Neural crest cell (in vitro differentiated cells): ENCODE data around the gene BAK1. TPM values are rescaled to one million over a fixed set of nuclear protein-coding genes. Genes with fewer than 3 reads are reported as not detected.

Source experiments
- DNase-seq: peaks from one replicate; pipeline ENCODE4 v3.0.0; 2021; ENCODE audit warnings: low read depth, mixed read lengths, low spot score
- H3K27ac Mint-ChIP-seq: one replicate; pipeline ENCODE4 v1.8.0; 2021; ENCODE audit warnings: mild to moderate bottlenecking, mixed read lengths; ENCODE audit not compliant: unreplicated experiment
- H3K27me3 Mint-ChIP-seq: 2 replicates; pipeline ENCODE4 v1.8.0; 2021; ENCODE audit warnings: low read depth, mild to moderate bottlenecking, mixed read lengths
- H3K36me3 Mint-ChIP-seq: 2 replicates; pipeline ENCODE4 v1.8.0; 2021; ENCODE audit warnings: low read depth, mild to moderate bottlenecking, mixed read lengths
- H3K4me1 Mint-ChIP-seq: 2 replicates; pipeline ENCODE4 v1.8.0; 2021; ENCODE audit warnings: mixed read lengths
- H3K4me3 Mint-ChIP-seq: one replicate; pipeline ENCODE4 v1.8.0; 2021; ENCODE audit warnings: mild to moderate bottlenecking, mixed read lengths
- H3K9me3 Mint-ChIP-seq: 2 replicates; pipeline ENCODE4 v1.8.0; 2021; ENCODE audit warnings: mixed read lengths
- long read RNA-seq: library from polyadenylated mRNA; unstranded; transcript quantifications from one replicate; pipeline ENCODE4 v2.0.0, GENCODE V29; 2020
- total RNA-seq: library from RNA; stranded (reverse); gene quantifications from 2 replicates; pipeline ENCODE4 v1.2.1, GENCODE V29; 2021
- TF ChIP-seq, protein P1 (sequence below): fragments of 200-600 bp; sonication (generic); conservative IDR thresholded peaks from 2 replicates; pipeline ENCODE4 v1.5.0; 2021; ENCODE audit warnings: antibody characterized with exemption, mild to moderate bottlenecking

The BAK1 gene
- total RNA-seq = 29.9 and 32.9 TPM in 2 replicates
- long read RNA-seq, transcript BAK1-202 (6 exons, 2,136 nt) = major isoform, 29 of 31 reads
- long read RNA-seq, partial matches to known transcripts = 2 of 31 reads
- long read RNA-seq, other reads (novel, unspliced or antisense) = 0 of 31 reads

DNA sequence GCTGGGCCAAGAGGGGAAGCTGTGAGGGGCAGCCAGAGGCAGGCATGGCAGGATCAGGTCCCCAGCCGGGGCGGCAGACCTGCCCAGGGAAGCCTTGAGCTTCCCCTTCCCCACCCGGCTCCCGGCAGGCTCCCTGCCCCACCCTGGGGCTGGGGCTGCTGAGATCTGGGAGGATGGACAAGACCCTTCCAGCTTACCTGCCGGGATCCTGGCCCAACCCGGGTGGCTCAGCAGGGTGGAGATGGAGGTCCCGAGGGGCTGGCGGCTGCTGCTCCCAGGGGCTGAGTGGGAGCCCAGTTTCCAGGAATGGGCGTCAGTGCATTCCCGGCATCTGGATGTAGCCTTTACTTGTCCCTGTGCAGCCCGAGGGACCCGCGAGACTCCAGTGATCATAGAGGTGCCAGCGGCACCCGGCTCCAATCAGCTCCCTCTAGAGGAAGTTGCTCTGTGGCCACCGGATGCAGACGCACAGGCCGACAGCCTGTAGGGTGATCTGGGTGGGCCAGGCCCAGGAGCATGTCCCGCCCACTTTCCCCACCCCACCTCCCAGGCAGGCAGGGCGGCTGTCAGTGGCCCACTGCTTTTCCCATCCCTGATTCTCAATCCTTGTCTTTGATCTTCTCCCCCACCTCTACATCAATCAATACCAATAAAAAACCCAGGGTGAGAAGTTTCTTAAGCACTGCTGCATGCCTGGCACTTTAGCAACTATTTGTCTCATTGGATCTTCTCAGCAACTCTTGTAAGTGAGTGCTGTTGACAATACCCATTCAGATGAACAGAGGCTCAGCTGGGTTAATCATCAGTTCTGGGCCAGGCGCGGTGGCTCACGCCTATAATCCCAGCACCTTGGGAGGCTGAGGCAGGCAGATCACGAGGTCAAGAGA is at the start of gene BAK1:
Gene BAK1, minus strand, starts transcription at position 449 of the 887 bp plus-strand sequence. CDS start 2,672 bp downstream, outside the sequence.
- Mint-ChIP-seq H3K36me3 (no peaks in the 10 kb centered on the region), H3K27me3 (no peaks in the 10 kb centered on the region), H3K4me3 (peak within 1 kb of the TSS; percentile 90), H3K4me1 (peaks cover 10% of the 10 kb centered on the region), H3K9me3 (no peaks in the 10 kb centered on the region), H3K27ac (no peak within 1 kb of the TSS)
- TF ChIP-seq, protein P1, sequence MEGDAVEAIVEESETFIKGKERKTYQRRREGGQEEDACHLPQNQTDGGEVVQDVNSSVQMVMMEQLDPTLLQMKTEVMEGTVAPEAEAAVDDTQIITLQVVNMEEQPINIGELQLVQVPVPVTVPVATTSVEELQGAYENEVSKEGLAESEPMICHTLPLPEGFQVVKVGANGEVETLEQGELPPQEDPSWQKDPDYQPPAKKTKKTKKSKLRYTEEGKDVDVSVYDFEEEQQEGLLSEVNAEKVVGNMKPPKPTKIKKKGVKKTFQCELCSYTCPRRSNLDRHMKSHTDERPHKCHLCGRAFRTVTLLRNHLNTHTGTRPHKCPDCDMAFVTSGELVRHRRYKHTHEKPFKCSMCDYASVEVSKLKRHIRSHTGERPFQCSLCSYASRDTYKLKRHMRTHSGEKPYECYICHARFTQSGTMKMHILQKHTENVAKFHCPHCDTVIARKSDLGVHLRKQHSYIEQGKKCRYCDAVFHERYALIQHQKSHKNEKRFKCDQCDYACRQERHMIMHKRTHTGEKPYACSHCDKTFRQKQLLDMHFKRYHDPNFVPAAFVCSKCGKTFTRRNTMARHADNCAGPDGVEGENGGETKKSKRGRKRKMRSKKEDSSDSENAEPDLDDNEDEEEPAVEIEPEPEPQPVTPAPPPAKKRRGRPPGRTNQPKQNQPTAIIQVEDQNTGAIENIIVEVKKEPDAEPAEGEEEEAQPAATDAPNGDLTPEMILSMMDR = peak; percentile 65
- peak; percentile 75 for DNase-seq

DNA sequence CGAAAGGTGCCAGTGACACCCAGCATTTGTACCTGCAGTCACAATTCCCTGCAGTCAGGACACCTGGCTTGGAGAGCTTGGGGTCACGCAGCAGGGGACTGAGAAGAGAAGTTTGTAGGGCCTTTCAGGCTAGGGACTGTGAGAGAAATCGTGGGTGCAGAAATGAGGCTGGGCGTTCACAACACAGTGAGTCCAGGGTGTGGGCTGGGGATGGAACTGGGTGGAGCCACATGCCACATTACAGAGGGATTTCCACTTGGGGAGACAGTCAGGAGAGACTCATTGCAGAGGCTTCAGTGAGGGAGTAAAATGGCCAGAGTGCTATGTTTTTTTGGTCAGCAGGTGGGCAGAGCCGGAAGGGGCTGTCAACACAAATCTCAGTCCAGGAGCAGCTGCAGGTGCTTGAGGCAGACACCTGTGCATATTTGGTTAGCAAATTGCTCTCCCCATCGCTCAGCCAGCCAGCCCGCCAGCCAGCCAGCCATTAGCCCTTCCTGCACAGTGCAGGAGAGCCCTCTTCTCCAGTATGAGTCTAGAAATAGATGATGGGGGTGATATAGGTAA is 48.4 kb upstream of the BAK1 start:
- H3K36me3 Mint-ChIP-seq = no peaks in the 10 kb centered on the region
- H3K9me3 Mint-ChIP-seq = no peaks in the 10 kb centered on the region
- H3K27ac Mint-ChIP-seq = peak overlapping the region; percentile 71
- peaks cover 17% of the 10 kb centered on the region for H3K4me1 Mint-ChIP-seq
- peaks cover 25% of the 10 kb centered on the region for H3K27me3 Mint-ChIP-seq
- DNase-seq = no peak
- TF ChIP-seq, protein P1 = no peak
- no peak overlapping the region for H3K4me3 Mint-ChIP-seq

DNA sequence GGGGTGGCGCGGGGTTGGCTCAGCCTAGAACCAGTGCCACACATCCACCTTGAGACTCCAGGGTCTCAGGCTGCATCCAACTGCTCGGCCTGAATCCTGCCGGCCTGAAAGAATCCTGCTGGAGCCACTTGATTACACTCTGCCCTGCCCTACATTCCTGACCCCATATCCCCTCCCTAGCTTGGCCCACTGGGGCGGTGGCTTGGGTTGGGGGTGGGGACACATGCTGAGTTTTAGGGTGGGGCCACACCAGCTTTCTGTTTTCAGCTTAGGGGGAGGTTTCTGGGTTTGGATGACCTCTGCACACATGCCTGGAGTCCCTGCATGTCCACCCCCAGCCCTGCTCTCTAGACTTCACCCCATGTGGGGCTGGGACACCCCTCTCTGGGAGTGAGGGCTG is 47.8 kb upstream of the BAK1 start:
- no peak overlapping the region for H3K27ac Mint-ChIP-seq

DNA sequence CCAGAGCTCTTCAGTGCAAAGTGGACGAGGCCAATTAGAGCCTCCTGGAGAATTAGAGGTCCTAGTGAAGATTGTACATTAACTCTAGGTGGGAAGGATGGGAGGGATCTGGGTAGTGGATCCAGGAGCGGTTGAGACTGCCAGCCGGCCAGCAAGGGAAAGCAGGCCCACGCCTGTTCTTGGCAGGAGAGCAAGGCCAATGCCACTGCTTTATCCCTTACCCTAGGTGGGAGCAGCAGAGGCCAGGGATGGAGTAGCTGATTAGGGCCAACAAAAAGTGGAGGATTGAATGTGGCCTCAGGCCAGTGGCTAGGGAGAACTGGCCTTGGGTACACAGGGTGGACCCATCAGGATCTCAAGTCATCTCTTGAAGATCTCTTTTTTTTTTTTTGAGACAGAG is 44.8 kb upstream of the BAK1 start:
- no peaks in the 10 kb centered on the region for H3K36me3 Mint-ChIP-seq
- H3K9me3 Mint-ChIP-seq = no peaks in the 10 kb centered on the region
- DNase-seq = no peak
- TF ChIP-seq, protein P1 = no peak
- H3K27me3 Mint-ChIP-seq = peaks cover 44% of the 10 kb centered on the region
- peak overlapping the region; percentile 9 for H3K27ac Mint-ChIP-seq
- H3K4me1 Mint-ChIP-seq = peaks cover 21% of the 10 kb centered on the region
- H3K4me3 Mint-ChIP-seq = peak overlapping the region; percentile 84

More for the DNA sequence above, 47.8 kb upstream of the BAK1 start:
- H3K4me1 Mint-ChIP-seq = peaks cover 17% of the 10 kb centered on the region
- no peak for DNase-seq
- H3K36me3 Mint-ChIP-seq = no peaks in the 10 kb centered on the region
- H3K9me3 Mint-ChIP-seq = no peaks in the 10 kb centered on the region
- TF ChIP-seq, protein P1 = no peak
- H3K4me3 Mint-ChIP-seq = no peak overlapping the region
- peaks cover 28% of the 10 kb centered on the region for H3K27me3 Mint-ChIP-seq

DNA sequence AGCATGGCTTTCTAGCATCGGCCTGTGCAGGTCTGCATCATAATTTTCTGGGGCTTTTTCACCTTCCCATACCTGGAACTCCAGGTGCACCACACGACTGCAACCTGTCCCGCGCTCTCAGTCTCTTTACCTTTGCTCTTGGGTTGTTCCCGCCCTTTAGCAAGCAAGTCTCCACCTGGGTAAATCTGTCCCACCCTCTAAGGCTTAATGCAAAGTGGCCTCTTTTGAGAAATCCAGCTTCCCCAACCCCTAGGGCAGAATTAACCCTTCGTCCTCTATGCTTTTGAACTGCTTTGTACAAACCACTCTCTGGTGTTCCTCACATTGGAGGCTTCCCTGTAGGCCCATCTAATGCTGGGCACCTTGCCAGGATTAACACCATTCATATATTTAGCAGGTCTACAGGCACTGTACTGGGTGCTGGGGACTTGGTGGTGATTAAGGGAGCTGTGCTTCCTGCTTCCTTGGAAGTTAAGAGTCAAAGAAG is 43.9 kb upstream of the BAK1 start:
- peaks cover 53% of the 10 kb centered on the region for H3K27me3 Mint-ChIP-seq
- TF ChIP-seq, protein P1 = no peak
- peak overlapping the region; percentile 84 for H3K4me3 Mint-ChIP-seq
- H3K4me1 Mint-ChIP-seq = peaks cover 29% of the 10 kb centered on the region
- DNase-seq = no peak
- H3K36me3 Mint-ChIP-seq = no peaks in the 10 kb centered on the region
- no peaks in the 10 kb centered on the region for H3K9me3 Mint-ChIP-seq
- no peak overlapping the region for H3K27ac Mint-ChIP-seq
